NCI-H345 treated with DMSO at 0.1 percent for 48 hours (cell line): ENCODE data around the gene NT5C2.
"Not testable (repeated sequence)": the region's sequence is repeated elsewhere in the genome, so short reads cannot be mapped to it uniquely, and the experiment has no call there.

Experiments used
- DNase-seq: peaks from one replicate; lab custom pipeline; 2025; ENCODE audit not compliant: unreplicated experiment; lab: John Stamatoyannopoulos, UW

Gene NT5C2

GRCh38 chr10:103166523-103166922, 26.5 kb downstream of the NT5C2 start:
- DNase-seq = no peak

DNA sequence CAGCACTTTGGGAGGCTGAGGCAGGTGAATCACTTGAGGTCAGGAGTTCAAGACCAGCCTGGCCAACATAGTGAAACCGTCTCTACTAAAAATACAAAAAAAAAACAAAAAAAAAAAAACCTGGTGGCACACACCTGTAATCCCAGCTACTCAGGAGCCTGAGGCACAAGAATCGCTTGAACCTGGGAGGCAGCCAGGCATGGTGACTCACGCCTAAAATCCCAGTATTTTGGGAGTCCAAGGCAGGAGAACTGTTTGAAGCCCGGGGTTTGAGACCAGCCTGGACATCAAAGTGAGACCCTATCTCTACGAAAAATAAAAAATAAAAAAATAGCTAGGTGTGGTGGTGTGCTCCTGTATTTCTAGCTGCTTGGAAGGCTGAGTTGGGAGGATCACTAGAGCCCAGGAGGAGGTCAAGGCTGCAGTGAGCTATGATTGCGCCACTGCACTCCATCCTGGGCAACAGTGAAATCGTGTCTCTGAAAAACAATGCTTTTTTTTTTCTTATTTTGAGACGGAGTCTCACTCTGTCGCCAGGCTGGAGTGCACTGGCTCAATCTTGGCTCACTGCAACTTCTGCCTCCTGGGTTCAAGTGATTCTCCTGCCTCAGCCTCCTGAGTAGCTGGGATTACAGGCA, 29.2 kb downstream of the NT5C2 start:
- not testable (repeated sequence) for DNase-seq

DNA sequence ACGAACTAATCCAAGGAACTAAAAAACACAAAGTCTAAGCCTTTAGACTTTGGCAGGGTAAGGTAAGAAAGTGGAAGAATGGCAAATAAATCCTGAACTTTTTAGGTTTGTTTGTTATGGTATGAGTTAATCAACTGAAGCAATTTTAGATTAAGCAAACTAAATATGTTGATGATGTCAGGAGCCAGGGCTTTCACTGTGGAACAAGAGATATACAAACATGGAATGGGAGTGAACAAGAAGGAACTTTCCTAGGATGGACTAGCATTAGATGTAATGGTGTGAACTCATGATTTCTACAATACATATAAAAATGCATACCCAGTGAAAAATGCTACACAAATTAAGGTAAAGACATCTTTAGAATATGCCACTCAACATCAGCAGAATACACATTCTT, 35.8 kb downstream of the NT5C2 start:
- no peak for DNase-seq

- DNase-seq = no peak
Observed at GRCh38 chr10:103155471-103156085, 37.5 kb downstream of the NT5C2 start.

DNA sequence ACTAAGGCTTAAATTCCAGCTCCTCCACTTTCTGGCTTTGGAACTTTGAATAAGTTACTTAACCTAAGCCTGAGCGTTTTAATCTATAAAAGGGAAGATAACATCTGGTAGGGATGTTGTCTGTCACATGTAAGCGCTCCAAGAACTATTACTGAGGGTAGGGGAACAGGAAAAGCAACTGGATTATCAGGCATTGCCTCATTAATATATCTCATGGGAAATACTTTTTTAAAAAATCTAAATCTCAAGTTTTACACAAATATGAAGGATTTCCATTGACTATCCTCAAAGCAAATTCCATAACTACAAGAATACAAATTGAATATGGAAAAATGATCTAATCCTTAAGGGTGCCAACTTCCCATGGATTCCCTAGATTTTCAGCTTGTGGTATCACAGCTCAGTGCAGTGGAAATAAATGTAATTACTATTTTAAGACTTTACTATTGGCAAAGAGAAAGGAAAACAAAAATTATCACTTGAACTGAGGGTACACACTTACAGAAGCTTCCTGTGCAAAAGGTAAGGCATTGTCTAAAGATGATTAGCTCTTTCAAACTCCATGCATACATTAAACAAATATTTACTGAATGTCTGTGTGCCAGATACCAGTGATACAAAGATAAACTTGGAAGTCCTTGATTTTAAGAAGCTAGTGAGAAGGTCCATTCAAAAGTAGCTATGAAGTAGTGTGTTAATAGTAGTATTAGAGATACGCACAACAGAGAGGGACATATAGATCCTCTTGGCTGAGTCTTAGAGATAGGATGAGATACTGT, 38.4 kb downstream of the NT5C2 start:
- DNase-seq = no peak

GRCh38 chr10:103153302-103154197, 39.5 kb downstream of the NT5C2 start:
- DNase-seq = no peak

DNA sequence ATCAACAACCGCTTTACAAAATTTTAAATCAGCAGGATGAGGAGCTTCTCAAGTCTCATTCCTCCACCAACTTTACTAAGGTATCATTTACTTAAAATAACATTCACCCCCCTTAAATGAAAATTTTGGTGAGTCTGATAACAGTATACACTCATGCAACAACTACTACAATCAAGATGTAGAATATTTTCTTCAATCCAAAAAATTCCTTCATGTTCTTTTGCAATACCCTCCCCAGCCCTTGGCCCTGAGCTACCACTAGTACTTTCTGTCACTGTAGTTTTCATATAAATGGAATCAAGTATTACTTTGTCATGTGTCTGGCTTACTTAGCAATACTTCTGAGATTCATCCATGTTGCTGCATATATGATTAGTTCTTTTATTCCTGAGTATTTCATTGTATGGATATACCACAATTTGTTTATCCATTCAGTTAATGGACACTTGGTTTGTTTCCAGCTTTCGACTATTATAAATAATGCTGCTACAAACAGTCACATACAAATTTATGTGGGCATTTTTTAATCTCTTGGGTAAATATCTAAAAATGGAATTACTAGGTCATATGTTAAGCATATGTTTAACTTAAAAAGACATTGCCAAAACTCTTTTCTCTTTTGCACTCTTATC, 43.0 kb downstream of the NT5C2 start:
- no peak for DNase-seq

DNA sequence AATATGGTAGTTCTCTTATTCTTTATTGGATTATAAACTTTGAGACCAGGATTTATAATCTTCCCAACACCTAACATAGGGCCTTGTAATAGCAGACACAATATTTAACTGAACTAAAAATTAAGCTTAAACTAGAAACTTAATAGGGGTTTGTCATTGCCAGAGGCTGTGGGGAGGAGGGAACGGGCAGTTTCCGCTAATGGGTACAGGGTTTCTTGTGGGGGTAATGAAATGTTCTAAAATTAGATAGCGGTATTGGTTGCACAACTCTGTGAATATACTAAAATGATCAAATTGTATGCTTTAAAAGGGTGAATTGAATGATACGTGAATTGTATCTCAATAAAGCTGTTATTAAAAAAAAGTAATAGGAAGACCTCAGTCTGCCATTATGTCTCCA, 45.4 kb downstream of the NT5C2 start:
- DNase-seq = no peak

GRCh38 chr10:103145860-103146466, 47.1 kb downstream of the NT5C2 start:
- DNase-seq = no peak

DNA sequence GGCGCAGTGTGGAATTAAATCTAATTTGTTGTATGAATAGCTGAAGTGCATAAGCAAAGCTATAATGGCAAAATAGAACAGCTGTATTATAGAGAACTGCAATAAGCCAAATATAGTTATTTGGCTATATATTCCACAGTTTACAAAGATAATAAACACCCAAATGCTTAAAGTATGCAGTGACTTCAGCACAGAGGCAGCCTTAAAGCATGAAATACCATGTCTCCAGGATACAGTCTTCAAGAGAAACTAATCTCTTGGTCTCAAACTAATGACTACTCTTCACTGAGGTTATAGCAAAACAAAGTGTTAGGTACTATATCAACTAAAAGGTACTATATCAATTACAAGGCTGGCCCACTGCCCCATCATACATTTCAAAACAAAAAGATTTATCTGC, 48.0 kb downstream of the NT5C2 start:
- DNase-seq = no peak

DNA sequence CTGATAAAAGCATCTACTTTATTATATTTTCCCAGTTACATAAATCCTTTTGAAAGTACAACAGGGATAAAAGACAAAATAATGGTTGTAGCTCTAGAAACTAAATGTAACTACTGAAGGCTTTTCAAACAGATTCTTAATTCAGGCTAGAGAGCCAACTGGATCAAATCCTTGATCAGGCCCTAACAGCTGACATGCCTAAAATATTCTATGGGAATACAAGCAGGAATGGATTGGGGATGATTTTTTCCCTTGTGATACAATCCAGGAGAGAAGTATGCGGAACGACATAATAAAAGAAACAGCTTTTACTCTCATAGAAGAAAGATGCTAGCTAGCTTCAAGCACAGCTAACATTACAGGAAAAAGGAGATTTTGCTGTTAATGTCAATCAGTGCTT, 49.0 kb downstream of the NT5C2 start:
- no peak for DNase-seq

DNA sequence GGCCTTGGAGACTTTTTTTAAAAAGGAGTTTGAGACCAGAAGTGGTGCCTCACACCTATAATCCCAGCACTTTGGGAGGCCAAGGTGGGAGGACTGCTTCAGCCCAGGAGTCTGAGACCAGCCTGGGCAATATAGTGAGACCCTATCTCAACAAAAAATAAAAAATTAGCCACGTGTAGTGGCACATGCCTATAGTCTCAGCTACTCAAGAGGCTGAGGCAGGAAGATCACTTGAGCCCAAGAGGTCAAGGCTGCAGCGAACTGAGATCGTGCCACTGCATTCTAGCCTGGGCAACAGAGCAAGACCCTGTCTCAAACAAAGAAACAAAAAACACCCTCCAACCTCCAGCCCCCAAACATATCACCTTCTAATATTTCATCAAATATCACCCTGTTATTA, 49.4 kb downstream of the NT5C2 start:
- DNase-seq = not testable (repeated sequence)

DNA sequence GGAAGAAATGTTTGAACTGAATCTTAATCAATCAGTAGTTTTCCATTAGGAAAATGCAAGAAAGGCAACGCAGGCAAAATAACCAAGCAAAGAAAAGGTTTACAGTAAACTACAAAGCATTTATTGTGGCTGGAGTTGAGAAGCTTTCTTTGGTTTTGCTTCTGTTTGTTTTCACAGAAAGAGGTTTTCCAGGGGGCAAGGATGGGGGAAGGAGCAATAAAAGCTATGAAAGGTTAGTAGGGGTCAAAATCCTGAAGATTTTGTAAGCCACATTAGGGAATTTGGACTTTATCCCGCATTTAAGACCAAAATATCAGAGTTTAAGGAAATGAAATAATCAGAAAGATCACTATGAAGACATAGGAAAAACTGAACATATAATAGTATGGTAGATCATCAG, 51.1 kb downstream of the NT5C2 start:
- no peak for DNase-seq

DNA sequence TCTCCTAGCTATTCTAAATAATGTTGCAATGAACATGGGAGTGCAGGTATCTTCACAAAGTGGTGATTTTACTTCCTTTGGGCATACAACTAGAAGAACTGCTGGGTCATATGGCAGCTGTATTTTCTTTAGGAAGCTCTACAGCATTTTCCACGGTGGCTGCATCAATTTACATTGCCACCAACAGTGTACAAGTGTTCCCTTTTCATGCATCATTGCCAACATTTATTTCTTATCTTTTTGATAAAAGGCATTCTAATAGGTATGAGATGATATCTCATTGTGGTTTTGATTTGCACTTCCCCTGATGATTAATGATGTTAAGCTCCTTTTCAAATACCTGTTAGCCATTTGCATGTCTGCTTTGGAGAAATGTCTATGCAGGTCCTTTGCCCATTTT, 52.6 kb downstream of the NT5C2 start:
- peak; percentile 5 for DNase-seq

DNA sequence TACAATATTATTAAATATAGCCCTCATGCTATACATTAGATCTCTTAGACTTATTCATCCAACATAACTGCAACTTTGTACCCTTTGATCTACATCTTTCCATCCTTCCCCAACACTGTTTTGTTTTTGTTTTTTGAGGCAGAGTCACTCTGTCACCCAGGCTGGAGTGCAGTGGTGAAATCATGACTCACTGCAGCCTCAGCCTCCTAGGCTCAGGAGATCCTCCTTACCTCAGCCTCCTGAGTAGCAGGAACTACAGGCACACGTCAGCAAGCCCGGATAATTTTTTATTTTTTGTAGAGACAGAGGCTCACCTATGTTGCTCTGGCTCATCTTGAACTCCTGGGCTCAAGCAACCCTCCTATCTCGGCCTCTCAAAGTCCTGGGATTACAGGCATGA, 53.3 kb downstream of the NT5C2 start:
- no peak for DNase-seq

- not testable (repeated sequence) for DNase-seq
Observed at GRCh38 chr10:103135168-103135567, 57.9 kb downstream of the NT5C2 start.

GRCh38 chr10:103130910-103131309, 62.2 kb downstream of the NT5C2 start:
- DNase-seq = no peak

DNA sequence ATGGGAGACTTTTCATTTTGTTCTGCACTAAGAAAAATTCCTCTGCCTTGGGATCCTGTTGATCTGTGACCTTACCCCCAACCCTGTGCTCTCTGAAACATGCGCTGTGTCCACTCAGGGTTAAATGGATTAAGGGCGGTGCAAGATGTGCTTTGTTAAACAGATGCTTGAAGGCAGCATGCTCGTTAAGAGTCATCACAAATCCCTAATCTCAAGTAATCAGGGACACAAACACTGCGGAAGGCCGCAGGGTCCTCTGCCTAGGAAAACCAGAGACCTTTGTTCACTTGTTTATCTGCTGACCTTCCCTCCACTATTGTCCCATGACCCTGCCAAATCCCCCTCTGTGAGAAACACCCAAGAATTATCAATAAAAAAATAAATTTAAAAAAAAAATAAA, 62.9 kb downstream of the NT5C2 start:
- not testable (repeated sequence) for DNase-seq

DNA sequence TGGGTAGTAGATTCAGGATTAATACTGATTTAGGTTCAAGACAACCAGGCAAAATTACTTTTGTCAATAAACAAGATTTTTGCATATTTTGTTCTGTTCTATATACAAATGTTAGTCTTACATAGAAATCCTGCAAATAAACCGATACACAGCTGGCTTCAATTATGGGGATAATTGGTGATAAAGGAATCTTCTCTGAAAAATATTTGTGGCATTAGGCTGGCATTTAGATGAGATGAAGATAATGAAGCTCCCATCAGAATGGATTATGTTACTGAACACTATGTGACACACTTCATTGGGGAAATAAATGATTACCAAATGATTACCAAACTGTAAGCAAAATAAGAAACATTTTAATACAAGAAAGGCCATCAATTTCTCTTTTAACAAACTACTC, 65.8 kb downstream of the NT5C2 start:
- DNase-seq = no peak
